Measurements from ENCODE around the gene MMP21.
A peak's percentile ranks its signal among the peaks of the same experiment; 100 is the strongest.

Gene MMP21

GRCh38 chr10:125766511-125766910 is 9.1 kb downstream of the MMP21 start:
- no peak for FAIRE-seq

GRCh38 chr10:125765835-125766234 is 9.8 kb downstream of the MMP21 start:
- FAIRE-seq (no peak), DNase-seq (ENCODE audit: extremely low spot score, insufficient read length, low read depth) (no peak)

More at GRCh38 chr10:125766511-125766910, 9.1 kb downstream of the MMP21 start:
- DNase-seq (ENCODE audit: extremely low spot score, insufficient read length, low read depth) = no peak

GRCh38 chr10:125762692-125763648 is 12.7 kb downstream of the MMP21 start:
- DNase-seq (ENCODE audit: extremely low spot score, insufficient read length, low read depth) (no peak), FAIRE-seq (no peak)

DNA sequence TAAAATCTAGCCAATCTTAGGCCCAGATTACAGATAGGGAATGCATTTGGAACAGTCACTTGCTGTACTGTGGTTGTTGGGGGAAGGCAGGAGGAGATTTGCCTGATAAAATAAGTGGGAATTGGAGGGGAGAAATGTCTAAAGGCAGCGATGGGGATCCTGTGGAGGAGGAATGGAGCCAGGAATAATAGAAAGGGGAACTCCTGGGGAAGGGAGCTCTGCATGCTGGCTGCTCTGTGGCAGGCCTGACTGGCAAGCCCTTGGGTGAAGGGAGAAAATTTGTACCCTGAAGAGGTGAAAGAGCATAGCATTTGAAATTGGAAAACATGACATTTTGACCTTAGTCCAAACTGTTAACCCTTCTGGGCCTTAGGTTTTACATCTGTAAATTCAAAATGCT is 13.7 kb downstream of the MMP21 start:
- FAIRE-seq (no peak), DNase-seq (ENCODE audit: extremely low spot score, insufficient read length, low read depth) (no peak)

- DNase-seq (ENCODE audit: extremely low spot score, insufficient read length, low read depth) = no peak
- FAIRE-seq = no peak
Measured at GRCh38 chr10:125757742-125758141, 17.9 kb downstream of the MMP21 start.

- no peak for FAIRE-seq
Measured at GRCh38 chr10:125756853-125757487, 18.7 kb downstream of the MMP21 start.

DNA sequence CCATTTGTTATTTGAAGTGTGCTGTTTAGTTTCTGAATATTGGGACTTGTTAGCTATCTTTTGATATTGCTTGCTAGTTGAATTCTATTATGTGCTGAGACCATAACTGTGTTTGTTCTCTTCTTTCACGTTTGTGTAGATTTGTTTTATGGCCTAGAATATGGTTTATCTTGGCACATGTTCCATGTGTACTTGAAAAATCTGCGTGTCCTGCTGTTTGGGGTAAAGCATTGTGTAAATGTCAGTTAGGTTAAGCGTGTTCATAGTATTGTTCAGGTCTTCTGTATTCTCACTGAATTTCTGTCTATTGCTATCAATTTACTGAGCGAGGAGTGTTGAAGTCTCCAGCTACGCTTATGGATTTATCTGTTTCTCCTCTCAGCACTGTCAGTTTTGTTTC is 19.4 kb downstream of the MMP21 start:
- DNase-seq (ENCODE audit: extremely low spot score, insufficient read length, low read depth) (no peak), FAIRE-seq (no peak)

More at GRCh38 chr10:125756853-125757487, 18.7 kb downstream of the MMP21 start:
- DNase-seq (ENCODE audit: extremely low spot score, insufficient read length, low read depth) = no peak

DNA sequence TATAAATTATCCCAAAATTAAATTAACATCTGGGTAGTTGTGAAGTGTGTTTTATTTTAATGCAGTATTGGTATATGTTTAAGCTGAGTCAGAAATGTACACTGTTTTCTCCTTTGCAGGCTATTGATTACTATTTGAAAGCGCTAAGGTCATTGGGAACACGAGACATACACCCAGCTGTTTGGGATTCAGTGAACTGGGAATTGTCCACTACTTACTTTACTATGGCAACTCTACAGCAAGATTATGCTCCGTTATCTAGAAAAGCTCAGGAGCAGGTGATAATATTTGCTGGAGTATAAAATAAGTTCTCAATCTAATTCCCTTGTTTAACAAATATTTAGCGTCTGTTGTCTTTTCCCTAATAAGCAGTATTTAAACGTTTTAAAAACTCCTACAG is 28.2 kb downstream of the MMP21 start:
- FAIRE-seq = no peak

GRCh38 chr10:125744909-125745308 is 30.7 kb downstream of the MMP21 start:
- FAIRE-seq (no peak), DNase-seq (ENCODE audit: extremely low spot score, insufficient read length, low read depth) (no peak)

More for the DNA sequence above, 28.2 kb downstream of the MMP21 start:
- no peak for DNase-seq (ENCODE audit: extremely low spot score, insufficient read length, low read depth)

- FAIRE-seq (no peak), DNase-seq (ENCODE audit: extremely low spot score, insufficient read length, low read depth) (no peak)
Measured at GRCh38 chr10:125742465-125742864, 33.2 kb downstream of the MMP21 start.

GRCh38 chr10:125739994-125740679 is 35.5 kb downstream of the MMP21 start:
- no peak for DNase-seq (ENCODE audit: extremely low spot score, insufficient read length, low read depth)
- no peak for FAIRE-seq

- FAIRE-seq = no peak
- no peak for DNase-seq (ENCODE audit: extremely low spot score, insufficient read length, low read depth)
Measured at GRCh38 chr10:125738206-125738605, 37.4 kb downstream of the MMP21 start.

- FAIRE-seq (no peak), DNase-seq (ENCODE audit: extremely low spot score, insufficient read length, low read depth) (no peak)
Measured at GRCh38 chr10:125734823-125735222, 40.8 kb downstream of the MMP21 start.

- FAIRE-seq (no peak), DNase-seq (ENCODE audit: extremely low spot score, insufficient read length, low read depth) (no peak)
Measured at GRCh38 chr10:125734148-125734547, 41.5 kb downstream of the MMP21 start.

DNA sequence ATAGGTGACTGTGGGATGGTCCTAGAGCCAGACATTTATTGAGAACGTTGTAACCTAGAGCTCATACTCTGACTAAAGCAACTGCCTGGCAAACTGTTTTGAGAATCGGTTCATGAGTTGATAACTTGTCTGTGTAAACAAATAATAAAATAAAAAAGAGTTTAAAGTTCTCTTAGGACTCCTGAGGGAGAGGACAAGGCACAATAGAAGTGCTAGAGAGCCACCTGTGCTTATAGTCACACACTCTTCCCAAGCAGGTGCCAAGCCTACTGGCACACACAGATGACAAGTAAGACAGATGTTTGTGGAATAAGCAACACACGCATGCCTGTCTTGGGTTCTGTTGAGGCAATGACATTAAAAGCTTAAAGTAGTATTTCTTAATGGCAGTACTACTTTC is 48.2 kb downstream of the MMP21 start:
- DNase-seq (ENCODE audit: extremely low spot score, insufficient read length, low read depth) = no peak
- FAIRE-seq = no peak

- no peak for DNase-seq (ENCODE audit: extremely low spot score, insufficient read length, low read depth)
- no peak for FAIRE-seq
Measured at GRCh38 chr10:125726914-125727313, 48.7 kb downstream of the MMP21 start.

DNA sequence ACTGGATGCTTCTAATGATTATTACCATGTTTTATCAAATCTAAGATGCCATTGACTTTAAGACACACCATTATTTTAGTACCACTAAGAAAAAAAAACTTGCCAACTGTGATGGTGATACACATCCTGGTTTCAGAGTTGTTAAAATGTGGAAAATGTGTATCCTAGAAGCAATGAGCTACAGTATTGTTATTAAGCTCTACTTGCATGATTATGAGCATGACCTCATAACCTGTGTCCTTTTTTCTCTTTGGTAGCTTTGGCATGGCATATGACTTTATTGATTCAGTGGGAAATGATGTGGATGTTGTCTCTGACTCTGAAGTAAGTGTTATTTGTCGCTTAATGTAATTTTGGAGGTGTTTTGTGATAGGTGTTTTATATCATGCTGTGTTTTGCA is 52.8 kb downstream of the MMP21 start:
- DNase-seq (ENCODE audit: extremely low spot score, insufficient read length, low read depth) (no peak), FAIRE-seq (no peak)

GRCh38 chr10:125721035-125721434 is 54.6 kb downstream of the MMP21 start:
- no peak for DNase-seq (ENCODE audit: extremely low spot score, insufficient read length, low read depth)
- FAIRE-seq = peak; percentile 97

DNA sequence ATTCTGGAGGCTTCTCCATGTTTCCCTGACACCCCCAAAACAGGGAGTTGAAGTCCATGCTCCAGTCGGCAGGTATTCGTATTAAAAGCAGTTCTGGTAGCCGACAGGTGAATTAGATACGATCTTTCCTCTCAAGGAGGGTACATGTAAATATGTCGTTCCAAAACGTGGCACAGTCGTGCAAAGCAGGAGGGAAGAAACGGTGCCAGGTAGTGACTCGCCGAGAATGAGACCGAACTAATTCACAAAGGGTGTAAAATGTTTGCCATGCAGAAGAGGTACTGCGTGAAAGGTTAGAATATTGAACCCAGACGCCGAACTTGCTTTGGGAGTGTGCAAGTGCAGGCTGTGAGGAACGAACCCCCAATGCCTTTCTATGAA is 55.6 kb downstream of the MMP21 start:
- no peak for FAIRE-seq
- DNase-seq (ENCODE audit: extremely low spot score, insufficient read length, low read depth) = no peak

DNA sequence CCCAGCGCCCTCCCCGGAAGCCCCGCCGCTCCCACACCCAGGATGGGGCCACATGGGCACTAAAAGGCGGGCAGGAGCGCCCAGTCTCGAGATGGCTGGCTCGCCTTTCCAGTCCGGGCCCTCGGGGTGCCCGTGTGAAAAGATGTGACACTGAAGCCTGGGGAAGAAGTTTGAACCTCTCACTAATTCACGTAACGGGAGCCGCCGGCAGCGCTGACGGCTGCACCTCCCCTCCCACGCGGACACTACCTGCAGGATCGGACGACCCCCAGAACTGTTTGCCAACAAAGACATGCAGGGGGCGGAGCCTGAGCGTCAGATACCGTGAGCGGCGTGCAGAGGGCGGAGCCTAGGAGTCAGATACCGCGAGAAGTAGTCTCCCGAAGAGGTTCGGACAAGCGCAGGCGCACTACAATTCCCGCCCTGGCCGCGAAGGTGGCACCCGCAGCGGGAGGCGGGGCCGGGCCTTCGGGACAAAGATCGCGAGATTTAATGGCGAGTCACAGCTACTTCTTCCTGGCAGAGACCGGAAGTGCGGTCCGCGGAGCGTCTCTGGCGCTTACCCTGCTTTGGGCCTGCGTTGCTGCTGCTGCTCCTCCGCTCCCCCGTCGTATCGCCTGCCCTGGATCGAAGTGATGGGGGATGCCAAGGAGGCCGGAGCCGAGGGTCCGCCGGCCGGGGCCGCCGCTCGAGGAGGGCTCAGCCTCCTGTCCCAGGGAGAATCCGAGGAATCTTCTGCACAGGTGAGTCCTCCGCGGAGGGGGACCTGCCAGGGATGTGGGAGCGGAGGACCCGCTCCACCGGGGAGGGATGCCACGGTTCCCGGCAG is 56.2 kb downstream of the MMP21 start, which contains the start of gene EDRF1:
Gene EDRF1, plus strand, starts transcription at position 537 of the 829 bp plus-strand sequence. Its CDS starts 99 bp downstream, at position 636.
- peak; percentile 99 for FAIRE-seq
- peak; percentile 88 for DNase-seq (ENCODE audit: extremely low spot score, insufficient read length, low read depth)
